CD4-positive, alpha-beta T cell treated with Interleukin-10 for 1 hour (primary cell): ENCODE results near the gene TRPV2.
"Not testable (repeated sequence)": the region's sequence is repeated elsewhere in the genome, so short reads cannot be mapped to it uniquely, and the experiment has no call there.

Source experiments
- DNase-seq: peaks from one replicate; pipeline ENCODE4 v3.0.0-alpha.2; 2020

TRPV2 gene

DNA sequence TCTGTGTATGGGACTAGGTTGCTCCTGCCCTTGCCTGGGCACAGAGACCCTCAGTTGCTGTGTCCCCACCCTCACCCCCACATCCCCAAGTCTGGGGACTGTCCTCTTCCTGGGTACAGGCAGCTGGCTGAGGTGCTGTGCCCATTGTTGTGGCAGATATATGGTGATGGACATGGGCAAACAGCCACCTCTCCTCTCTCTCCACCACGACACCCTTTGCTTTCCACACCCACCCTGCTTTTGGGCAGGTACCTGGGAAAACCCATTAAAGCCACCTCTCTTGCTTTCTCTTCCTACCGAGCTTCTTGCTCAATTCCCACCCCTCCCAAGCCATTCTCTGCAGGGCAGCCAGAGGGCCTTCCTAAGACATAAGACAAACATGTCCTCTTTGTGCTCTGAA, 21.7 kb downstream of the TRPV2 start:
- no peak for DNase-seq

- no peak for DNase-seq
These were observed 22.8 kb downstream of the TRPV2 start for GRCh38 chr17:16438173-16438556.

GRCh38 chr17:16438557-16439302, 23.4 kb downstream of the TRPV2 start:
- peak; percentile 98 for DNase-seq

GRCh38 chr17:16439303-16439791, 24.0 kb downstream of the TRPV2 start:
- DNase-seq = peak; percentile 70

DNA sequence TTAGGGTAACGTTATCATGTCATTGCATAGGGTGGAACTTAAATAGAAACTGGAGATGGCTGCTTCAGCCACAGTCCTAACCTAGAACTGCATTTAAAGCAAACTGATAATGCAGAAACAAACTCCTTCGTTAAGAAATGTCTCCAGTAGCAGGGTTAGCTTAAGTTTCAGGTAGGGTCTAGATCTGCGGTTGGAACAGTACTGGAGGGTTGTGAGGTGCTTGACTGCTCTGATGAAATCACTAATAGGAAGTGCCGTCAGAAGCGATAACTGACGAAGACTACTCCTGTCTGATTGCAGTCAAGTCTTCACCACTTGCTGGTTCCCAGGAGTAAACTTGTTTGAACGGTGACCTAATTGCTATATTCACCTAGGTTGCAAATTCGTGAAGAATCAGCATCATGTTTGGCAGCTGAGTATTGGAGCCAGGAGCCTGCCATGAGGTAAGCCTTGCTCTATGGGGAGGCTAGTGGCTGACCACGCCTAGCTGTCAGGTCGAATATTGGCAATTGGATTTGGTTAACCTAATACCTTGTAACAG, 24.5 kb downstream of the TRPV2 start:
- DNase-seq = peak; percentile 67

GRCh38 chr17:16440354-16440753, 25.0 kb downstream of the TRPV2 start:
- not testable (repeated sequence) for DNase-seq

DNA sequence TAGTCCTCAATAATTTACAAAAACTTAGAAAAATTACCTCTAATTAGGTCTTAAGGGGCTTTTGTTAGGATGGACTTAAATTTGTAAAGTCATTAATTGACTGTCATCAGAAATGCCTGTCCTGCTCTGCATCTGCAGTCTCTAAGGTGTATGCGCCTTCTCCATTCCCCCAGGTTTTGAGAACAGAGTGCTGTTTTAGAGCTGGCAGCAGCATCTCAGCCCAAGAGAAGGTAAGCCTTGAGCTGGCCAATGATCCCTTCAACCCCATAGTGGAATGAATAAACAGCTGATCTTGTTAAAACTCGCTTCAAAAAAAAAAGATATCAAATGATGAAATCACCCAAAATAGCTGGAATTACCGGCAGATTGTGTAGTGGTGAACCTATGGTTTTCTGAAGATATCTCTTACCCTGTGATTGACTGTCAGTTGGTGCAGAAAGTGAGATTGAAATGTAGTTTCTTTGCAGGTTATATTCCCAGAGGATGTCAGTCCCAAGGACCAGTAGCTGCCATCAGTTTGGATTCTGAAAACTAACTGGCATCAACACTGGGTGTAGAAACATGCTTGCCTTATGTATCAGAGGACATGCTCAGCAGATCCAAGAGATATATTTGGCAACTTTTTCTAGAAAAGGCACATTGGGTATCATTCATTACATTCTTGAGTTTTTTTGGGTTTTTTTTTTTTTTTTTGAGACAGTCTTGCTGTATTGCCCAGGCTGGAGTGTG, 25.7 kb downstream of the TRPV2 start:
- DNase-seq = no peak

GRCh38 chr17:16442141-16442540, 26.8 kb downstream of the TRPV2 start:
- no peak for DNase-seq

GRCh38 chr17:16442594-16443510, 27.5 kb downstream of the TRPV2 start:
- DNase-seq = no peak

- DNase-seq = no peak
These were observed 28.3 kb downstream of the TRPV2 start for GRCh38 chr17:16443511-16444257.

- DNase-seq = no peak
These were observed 29.0 kb downstream of the TRPV2 start for GRCh38 chr17:16444258-16444886.

DNA sequence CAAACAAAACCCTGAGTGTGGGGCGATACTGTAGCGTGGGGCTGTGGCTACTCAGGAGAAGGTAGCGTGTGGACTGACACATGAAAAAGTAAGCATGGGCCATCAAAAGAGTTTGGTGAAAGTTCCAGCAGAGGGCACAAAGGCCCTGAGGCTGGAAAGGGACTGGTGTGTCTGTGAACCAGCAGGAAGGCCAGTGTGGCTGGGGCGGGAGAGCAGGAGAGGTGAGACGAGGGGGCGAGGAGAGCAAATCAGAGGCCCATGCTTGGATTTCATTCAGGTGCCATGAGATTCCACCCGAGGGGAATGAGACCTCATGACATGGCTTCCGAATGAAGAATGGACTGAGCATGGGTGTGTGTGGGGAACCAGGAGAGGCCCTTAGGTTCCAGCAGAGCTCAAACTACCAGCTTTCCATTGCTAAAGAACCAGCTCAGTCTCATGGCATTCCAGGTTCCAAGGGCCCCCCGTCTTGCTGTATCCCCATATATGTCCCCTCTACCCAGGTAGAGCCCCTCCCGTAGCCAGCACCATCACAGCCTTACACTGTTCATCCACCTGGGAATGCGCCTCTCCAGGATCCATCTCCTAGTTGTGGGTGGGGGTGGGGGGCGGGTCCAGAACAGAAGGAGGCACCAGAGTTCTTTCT, 31.1 kb downstream of the TRPV2 start:
- DNase-seq = no peak

DNA sequence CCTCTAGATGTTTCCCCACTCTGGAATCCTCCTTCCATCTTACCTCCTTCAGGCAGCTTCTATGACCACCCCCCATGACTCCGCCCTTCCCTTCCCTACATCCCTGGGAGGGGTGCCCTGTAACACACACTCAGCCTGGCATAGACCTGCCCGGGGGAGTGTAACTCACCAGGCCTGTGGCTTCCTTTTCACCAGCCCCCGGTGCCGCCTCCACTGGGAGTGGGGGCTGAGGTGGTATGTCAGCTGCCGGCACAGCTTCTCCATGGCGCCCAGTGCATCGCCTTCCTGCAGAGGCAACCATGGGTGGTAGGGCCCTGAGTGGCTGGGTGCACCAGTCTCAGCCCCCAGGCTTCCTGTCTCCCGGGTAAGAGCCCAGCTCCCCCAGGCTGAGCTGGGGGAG, 32.3 kb downstream of the TRPV2 start:
- DNase-seq = no peak

DNA sequence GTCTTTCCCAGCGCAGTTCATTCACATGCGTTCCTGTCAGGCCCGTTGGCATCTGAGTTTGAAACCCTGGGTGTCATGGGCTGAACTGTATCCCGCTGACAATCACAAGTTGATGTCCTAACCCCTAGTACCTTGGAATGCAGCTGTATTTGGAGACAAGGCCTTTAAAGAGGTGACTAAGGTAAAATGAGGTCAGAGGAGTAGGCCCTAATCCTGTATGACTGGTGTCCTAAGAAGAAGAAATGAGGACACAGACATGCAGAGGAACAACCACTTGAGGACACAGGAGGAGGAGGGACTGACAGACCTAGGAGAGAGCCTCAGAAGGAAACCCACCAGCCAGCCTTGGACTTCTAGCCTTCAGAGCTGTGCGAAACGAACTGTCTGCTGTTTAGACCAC, 33.1 kb downstream of the TRPV2 start:
- DNase-seq = no peak

DNA sequence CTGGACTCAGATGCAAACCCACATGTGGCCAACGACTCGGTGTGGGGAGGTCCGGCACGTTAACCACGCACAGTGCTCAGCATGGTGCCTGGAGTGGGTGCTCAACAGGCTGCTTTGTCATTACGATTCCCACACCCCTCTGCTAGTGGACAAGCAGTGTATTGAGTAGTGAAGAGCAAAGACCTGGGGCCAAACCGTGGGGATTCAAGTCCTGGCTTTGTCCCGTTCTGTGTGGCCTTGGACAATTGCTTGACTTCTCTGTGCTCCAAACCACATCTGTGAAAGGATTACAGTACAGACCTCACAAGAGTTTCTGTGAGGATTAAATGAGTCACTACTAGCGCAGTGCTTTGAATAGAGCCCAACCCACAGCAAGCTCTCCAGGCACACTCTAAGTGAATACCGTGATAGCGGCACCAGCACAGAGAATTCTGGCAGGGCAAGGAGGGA, 33.8 kb downstream of the TRPV2 start:
- DNase-seq = no peak

DNA sequence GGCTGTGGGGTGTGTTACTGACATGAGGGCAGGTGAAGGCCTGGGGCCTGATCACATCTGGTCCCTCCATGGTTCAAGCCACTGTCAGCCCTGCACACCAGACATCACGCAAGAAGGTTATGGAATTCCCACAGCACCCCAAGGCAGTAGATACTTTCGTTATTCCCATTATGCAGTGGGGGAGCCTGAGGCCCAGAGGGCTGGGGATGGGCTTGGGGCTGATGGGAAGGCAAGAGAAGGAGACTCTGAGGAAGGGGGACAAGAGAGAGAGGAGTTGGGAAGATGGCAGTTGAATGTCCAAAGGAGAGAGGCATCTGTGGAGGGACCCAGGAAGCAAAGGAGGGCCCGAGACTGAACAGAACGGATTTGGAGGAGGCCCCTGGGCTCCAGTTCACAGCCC, 34.7 kb downstream of the TRPV2 start:
- no peak for DNase-seq

GRCh38 chr17:16452268-16452667, 36.9 kb downstream of the TRPV2 start:
- not testable (repeated sequence) for DNase-seq

DNA sequence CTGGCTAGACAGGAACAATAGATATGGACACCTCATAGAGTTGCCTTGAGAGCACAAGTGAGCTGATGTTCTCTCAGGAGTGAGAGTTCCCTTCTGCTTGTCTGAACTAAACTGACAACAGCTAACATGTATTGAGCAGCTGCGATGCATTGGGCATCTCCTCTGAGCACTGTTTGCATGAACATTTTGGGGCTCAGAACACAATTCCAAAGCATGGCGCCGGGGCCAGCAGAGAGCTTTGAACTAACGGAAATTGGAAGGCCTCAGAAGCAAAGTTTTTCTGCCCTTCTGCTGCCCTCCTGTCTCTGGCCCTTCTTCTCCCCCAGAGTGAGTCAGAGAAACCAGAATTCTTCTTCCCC, 38.1 kb downstream of the TRPV2 start:
- DNase-seq = no peak

DNA sequence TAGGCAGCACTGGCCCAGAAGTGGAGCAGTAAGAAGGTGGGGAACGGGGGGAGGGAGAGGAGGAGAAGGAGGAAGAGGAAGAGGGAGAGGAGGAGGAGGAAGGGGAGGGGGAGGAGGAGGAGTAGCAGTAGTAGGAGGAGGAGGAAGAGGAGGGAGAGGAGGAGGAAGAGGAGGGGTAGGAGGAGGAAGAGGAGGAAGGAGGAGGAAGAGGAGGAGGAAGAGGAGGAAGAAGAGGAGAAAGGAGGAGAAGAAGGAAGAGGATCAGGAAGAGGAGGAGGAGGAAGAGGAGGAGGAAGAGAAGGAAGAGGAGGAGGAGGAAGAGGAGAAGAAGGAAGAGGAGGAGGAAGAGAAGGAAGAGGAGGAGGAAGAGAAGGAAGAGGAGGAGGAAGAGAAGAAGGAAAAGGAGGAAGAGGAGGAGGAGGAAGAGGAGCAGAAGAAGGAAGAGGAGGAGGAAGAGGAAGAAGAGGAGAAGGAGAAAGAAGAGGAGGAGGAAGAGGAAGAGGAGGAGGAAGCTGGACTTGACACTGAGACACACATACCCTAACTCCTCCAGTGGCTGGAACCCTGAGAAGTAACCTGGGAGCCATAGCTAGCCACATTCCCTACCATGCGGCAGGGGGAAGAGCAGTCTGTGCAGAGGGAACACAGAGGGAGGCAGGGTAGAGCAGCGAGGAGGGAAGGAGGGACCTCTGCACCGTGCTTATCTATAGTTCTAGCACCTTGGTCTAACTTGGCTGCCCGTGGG, 40.8 kb downstream of the TRPV2 start:
- DNase-seq = no peak

DNA sequence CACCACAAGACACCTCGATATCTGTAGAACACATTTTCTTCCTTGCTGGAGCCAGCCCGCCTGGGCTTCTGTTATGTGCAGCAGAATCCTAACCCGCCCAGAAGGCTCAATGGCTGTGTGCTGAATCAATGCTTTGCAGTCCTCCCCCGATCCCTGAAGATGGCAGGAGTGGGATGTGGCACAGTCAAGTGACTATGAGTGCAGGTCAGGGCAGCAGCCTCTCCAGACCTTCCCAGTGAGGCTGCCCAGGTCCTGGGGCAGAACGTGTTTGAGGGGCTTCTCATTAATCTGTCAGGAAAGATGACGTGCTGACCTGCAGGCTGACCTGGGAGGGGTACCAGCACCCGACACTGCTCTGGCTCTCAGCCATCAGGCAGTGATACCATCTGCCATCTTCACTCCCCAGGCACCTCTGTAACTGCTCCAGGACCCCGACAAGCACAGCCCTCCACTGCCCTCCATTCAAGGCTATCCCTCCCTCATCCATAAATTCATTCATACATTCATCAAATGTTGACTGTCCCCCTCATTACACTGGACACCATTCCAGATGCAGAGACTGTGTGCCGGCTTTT, 41.5 kb downstream of the TRPV2 start:
- DNase-seq = no peak
